GM20431 (cell line): Measurements from ENCODE around the gene OXCT1.

Source experiments
- in situ Hi-C: fragments of 300-500 bp; cut with MseI, MboI; formaldehyde crosslinking; loops from one replicate; pipeline ENCODE4 v1.15.0; 2020; ENCODE audit warnings: low sequenced_read_pairs; ENCODE audit not compliant: unreplicated experiment

The OXCT1 gene

GRCh38 chr5:41875121-41875520, 4.9 kb upstream of the OXCT1 start:
- in situ Hi-C loops = no loop called here

- in situ Hi-C loops = no loop called here
Measured at GRCh38 chr5:41874512-41875060, 4.4 kb upstream of the OXCT1 start.

GRCh38 chr5:41871852-41872251, 1.6 kb upstream of the OXCT1 start:
- in situ Hi-C loops = no loop called here

DNA sequence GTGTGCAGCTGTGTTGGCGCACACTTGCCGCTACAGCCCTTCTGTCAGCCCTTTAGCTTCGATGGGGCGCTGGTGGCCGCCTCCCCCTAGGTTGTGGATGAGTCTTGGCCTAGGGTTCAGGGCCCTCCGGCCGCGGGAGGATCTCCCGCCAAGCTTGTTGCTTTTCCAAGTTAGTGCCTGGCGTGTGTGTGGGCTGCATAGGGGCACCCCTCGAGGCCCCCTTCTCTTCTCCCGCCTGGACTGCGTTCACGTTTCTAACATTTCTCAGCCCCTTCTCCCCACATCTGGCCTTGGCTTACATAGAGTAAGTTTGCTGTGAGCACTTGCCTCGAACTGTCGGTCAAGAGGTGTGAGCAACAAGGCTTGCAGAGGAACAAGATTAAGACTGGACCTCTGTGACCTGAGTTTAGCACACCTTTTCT, 413 bp upstream of the OXCT1 start:
- in situ Hi-C loops = no loop called here

GRCh38 chr5:41869151-41869723, 988 bp downstream of the OXCT1 start:
- in situ Hi-C loops = no loop called here

- in situ Hi-C loops = no loop called here
Measured at GRCh38 chr5:41863871-41864486, 6.2 kb downstream of the OXCT1 start.

GRCh38 chr5:41858890-41859289, 11.3 kb downstream of the OXCT1 start:
- in situ Hi-C loops = loop anchor here (10.0 kb wide), 1 partner anchor 196 kb away; no protein-coding TSS in a partner anchor

- in situ Hi-C loops = loop anchor here (10.0 kb wide), 1 partner anchor 197 kb away; no protein-coding TSS in a partner anchor
Measured at GRCh38 chr5:41857989-41858388, 12.2 kb downstream of the OXCT1 start.

- in situ Hi-C loops = loop anchor here (10.0 kb wide), 1 partner anchor 198 kb away; no protein-coding TSS in a partner anchor
Measured at GRCh38 chr5:41856644-41857491, 13.4 kb downstream of the OXCT1 start.

DNA sequence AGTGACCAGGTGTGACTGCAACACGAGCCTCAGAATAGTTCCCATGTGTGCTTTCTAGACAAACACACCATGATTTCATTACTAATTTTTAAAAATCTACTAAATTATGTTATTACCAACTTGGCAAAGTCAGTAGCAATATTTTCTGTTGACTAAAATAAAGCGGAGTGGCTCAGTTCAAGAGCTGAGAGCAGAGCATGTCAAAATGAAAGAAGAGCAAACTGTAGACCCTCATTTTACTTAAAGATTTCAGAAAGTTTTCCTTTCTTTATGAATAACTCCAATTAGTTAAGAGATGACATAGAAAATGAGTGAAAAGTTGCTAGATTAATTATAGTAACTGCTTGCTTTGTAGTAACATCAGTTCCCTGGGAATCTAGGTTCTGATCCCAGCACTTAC, 17.9 kb downstream of the OXCT1 start:
- in situ Hi-C loops = loop anchor here (10.0 kb wide), 1 partner anchor 203 kb away; no protein-coding TSS in a partner anchor

- in situ Hi-C loops = loop anchor here (10.0 kb wide), 1 partner anchor 204 kb away; no protein-coding TSS in a partner anchor
Measured at GRCh38 chr5:41851116-41851515, 19.1 kb downstream of the OXCT1 start.

- in situ Hi-C loops = loop anchor here (25.0 kb wide), 1 partner anchor 137 kb away; no protein-coding TSS in a partner anchor
Measured at GRCh38 chr5:41848983-41849382, 21.2 kb downstream of the OXCT1 start.

GRCh38 chr5:41845751-41846150, 24.5 kb downstream of the OXCT1 start:
- in situ Hi-C loops = loop anchor here (25.0 kb wide), 1 partner anchor 133 kb away; no protein-coding TSS in a partner anchor

DNA sequence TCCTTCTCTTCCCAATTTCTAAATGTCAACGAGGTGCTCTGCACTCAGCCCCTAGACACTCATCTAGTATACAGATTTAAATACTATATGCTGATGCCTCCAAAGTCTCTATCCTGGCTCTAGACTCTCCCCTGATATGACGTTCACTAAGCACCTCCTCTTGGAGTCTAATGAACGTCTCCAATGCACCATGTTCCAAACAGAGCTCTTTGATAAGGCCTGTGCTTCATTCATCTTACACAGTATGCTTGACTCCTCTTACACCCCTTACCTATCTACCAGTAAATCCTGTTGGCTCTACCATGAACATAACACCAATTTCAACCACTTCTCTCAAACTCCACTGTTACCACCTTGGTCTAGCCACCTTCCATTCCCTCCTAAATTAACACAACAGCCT, 25.7 kb downstream of the OXCT1 start:
- in situ Hi-C loops = loop anchor here (25.0 kb wide), 1 partner anchor 132 kb away; no protein-coding TSS in a partner anchor

GRCh38 chr5:41843456-41844370, 26.5 kb downstream of the OXCT1 start:
- in situ Hi-C loops = loop anchor here (25.0 kb wide), 1 partner anchor 131 kb away; no protein-coding TSS in a partner anchor

DNA sequence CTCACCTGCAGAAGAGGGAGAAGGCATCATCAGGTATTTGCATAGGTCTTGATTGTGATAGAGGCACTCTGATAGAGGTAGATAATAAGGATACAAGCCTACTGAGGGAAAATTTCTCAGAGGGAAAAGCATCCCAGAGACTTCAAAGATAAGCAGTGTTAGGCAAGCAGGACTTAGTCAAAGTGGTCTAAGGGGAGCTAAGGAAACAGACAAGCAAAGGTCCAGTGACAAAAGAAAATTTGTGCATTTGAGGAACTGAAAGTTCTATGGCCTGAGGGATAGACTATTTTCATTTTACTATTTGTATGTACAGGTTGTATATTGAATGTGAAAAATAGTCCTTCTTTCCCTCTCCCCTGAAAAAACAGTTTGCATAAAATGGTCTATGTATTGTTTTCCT, 27.4 kb downstream of the OXCT1 start:
- in situ Hi-C loops = loop anchor here (25.0 kb wide), 1 partner anchor 130 kb away; no protein-coding TSS in a partner anchor

- in situ Hi-C loops = loop anchor here (25.0 kb wide), 1 partner anchor 129 kb away; no protein-coding TSS in a partner anchor
Measured at GRCh38 chr5:41841325-41841724, 28.9 kb downstream of the OXCT1 start.

DNA sequence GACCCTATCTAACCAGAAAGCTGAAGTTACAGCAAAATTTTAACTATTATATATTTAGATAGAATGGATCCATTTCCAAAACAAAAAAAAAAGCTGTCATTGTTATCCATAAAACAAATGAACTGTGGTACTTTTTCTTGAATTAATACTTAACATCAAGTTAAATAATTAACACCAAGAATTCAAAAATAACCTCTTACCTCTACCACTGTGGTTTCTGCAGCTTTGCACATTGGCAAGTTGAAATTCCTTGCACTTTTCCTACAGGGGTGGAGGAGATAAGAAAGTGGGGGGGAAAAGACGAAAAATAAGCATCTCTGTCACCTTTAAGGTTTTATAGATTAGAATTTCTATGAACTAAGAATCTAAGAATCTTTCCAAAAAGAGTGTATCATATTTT, 30.0 kb downstream of the OXCT1 start:
- in situ Hi-C loops = loop anchor here (25.0 kb wide), 1 partner anchor 128 kb away; no protein-coding TSS in a partner anchor

DNA sequence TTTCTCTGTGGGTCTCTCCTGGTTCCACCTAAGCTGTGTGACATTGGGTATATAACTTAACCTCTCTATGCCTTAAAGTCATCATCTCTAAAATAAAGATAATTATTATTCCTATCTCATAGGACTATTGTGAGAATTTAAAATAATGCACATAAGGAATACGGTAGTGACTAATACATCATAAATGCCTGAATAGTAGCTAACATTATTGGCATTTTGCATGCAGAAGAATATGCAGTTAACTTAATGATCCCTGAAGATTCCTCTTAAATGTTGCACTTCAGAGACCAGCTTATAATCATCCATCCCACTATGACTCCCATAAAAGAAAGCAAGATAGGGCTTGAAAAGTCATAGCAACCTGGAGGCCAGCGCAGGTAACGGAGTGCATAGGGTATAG, 32.4 kb downstream of the OXCT1 start:
- in situ Hi-C loops = loop anchor here (25.0 kb wide), 1 partner anchor 125 kb away; no protein-coding TSS in a partner anchor
